Endothelial cell of umbilical vein (primary cell): ENCODE data around the gene TAF12. TPM values are rescaled to one million over a fixed set of nuclear protein-coding genes. Genes with fewer than 3 reads are reported as not detected.
A peak's percentile ranks its signal among the peaks of the same experiment; 100 is the strongest.

Experiments
- BruUV-seq: library from RNA; stranded (reverse); fragments of 400-500 nt; replicated peaks from 2 replicates; lab custom pipeline; 2021; lab: Mats Ljungman, UMichigan
- CTCF ChIA-PET: fragments of 300-600, 350-600 bp; sonication (Branson Sonifier 250); formaldehyde crosslinking; loops from one replicate; lab custom pipeline; 2021; ENCODE audit warnings: antibody characterized with exemption, inconsistent platforms; lab: Charles Lee
- POLR2A ChIA-PET: fragments of 300-600, 350-600 bp; sonication (Branson Sonifier 250); formaldehyde crosslinking; loops from one replicate; lab custom pipeline; 2021; ENCODE audit warnings: antibody characterized with exemption, inconsistent platforms; lab: Charles Lee
- DNase-seq: peaks from one replicate; pipeline ENCODE4 v3.0.0-alpha.2; 2011; ENCODE audit warnings: low read depth, low spot score
- FAIRE-seq: peaks from 2 replicates; lab custom pipeline; 2011; peaks lifted over from hg19 to GRCh38; lab: Jason Lieb, UNC
- H2AFZ ChIP-seq: 2 replicates; pipeline ENCODE4 v1.6.0; 2012; ENCODE audit warnings: low read depth, low read length, control low read depth, inconsistent platforms
- H3K27ac ChIP-seq: 2 replicates; pipeline ENCODE4 v1.5.1; 2011; ENCODE audit warnings: low read depth, mild to moderate bottlenecking, control low read depth, low read length, moderate library complexity; ENCODE audit not compliant: insufficient read depth
- H3K27me3 ChIP-seq, 2 experiments: 2 replicates each; pipeline versions ENCODE4 v1.6.0 to v1.6.1; 2011; ENCODE audit warnings: low read length in 2 of 2, mixed read lengths in 1 of 2; ENCODE audit not compliant: control insufficient read depth in 2 of 2, insufficient read depth in 2 of 2
- H3K36me3 ChIP-seq, 2 experiments: 2 replicates in 1 of 2; 3 replicates in 1 of 2; pipeline ENCODE4 v1.5.1; 2011; ENCODE audit warnings: low read length in 2 of 2, mild to moderate bottlenecking in 1 of 2, moderate library complexity in 1 of 2; ENCODE audit not compliant: control insufficient read depth in 2 of 2, insufficient read depth in 2 of 2; ENCODE audit errors: extremely low read depth in 1 of 2
- H3K4me1 ChIP-seq: 3 replicates; pipeline ENCODE4 v1.5.1; 2011; ENCODE audit warnings: mild to moderate bottlenecking, low read length; ENCODE audit not compliant: control insufficient read depth, insufficient read depth; ENCODE audit errors: extremely low read depth
- H3K4me2 ChIP-seq: 2 replicates; pipeline ENCODE4 v1.6.1; 2011; ENCODE audit warnings: low read length, control low read depth, mixed read lengths; ENCODE audit not compliant: insufficient read depth
- H3K4me3 ChIP-seq, 3 experiments: fragments of 200-600 bp in 1 of 3; sonication (generic), shearing (Covaris generic) in 1 of 3; replicated peaks in 1 of 3; 2 replicates each; pipeline ENCODE4 v1.5.1; 2011 to 2016; ENCODE audit warnings: control low read depth in 3 of 3, low read length in 3 of 3, mild to moderate bottlenecking in 2 of 3, inconsistent platforms in 1 of 3, low read depth in 1 of 3, moderate library complexity in 1 of 3; ENCODE audit not compliant: insufficient read depth in 1 of 3
- H3K79me2 ChIP-seq: 2 replicates; pipeline ENCODE4 v1.6.0; 2012; ENCODE audit warnings: low read length, inconsistent platforms; ENCODE audit not compliant: control insufficient read depth, insufficient read depth
- H3K9ac ChIP-seq: replicated peaks from 2 replicates; pipeline ENCODE3; 2011; ENCODE audit warnings: low read length, control low read depth; ENCODE audit not compliant: insufficient read depth; ENCODE audit errors: extremely low read depth
- H3K9me1 ChIP-seq: replicated peaks from 3 replicates; pipeline ENCODE4 v1.6.0; 2011; ENCODE audit warnings: mild to moderate bottlenecking, low read length; ENCODE audit not compliant: control insufficient read depth, insufficient read depth; ENCODE audit errors: extremely low read depth
- H3K9me3 ChIP-seq: replicated peaks from 2 replicates; pipeline ENCODE4 v1.5.1; 2012; ENCODE audit warnings: low read length, inconsistent platforms; ENCODE audit not compliant: control insufficient read depth, insufficient read depth
- H4K20me1 ChIP-seq: replicated peaks from 2 replicates; pipeline ENCODE3; 2011; ENCODE audit warnings: mild to moderate bottlenecking, low read length; ENCODE audit not compliant: control insufficient read depth, insufficient read depth; ENCODE audit errors: extremely low read depth
- CTCF ChIP-seq, 2 donors: IDR thresholded peaks; 1 replicate in 1 of 2; 2 replicates in 1 of 2; pipeline ENCODE4 v1.5.1; 2011; ENCODE audit warnings: low read length in 2 of 2, mild to moderate bottlenecking in 2 of 2, moderate library complexity in 2 of 2, control low read depth in 1 of 2, inconsistent platforms in 1 of 2, low read depth in 1 of 2; ENCODE audit not compliant: insufficient read depth in 1 of 2; ENCODE audit errors: extremely low read depth in 1 of 2
- EZH2 ChIP-seq: IDR thresholded peaks from 2 replicates; pipeline ENCODE4 v1.6.1; 2012; ENCODE audit warnings: borderline replicate concordance, low read depth, mild to moderate bottlenecking, moderate library complexity, low read length, inconsistent platforms; ENCODE audit not compliant: severe bottlenecking
- FOS ChIP-seq: IDR thresholded peaks from 2 replicates; pipeline ENCODE4 v1.6.1; 2011; ENCODE audit warnings: mild to moderate bottlenecking, low read length, moderate library complexity, borderline replicate concordance; ENCODE audit not compliant: insufficient read depth
- JUN ChIP-seq: IDR thresholded peaks from 2 replicates; pipeline ENCODE4 v1.6.1; 2011; ENCODE audit warnings: borderline replicate concordance, low read depth; ENCODE audit not compliant: insufficient read length, insufficient read depth
- MAX ChIP-seq: IDR thresholded peaks from 2 replicates; pipeline ENCODE4 v1.6.1; 2011; ENCODE audit not compliant: insufficient read depth, insufficient read length
- POLR2A ChIP-seq: IDR thresholded peaks from 2 replicates; pipeline ENCODE4 v1.6.1; 2012; ENCODE audit warnings: low read depth, mild to moderate bottlenecking, control low read depth, low read length
- dilution Hi-C: fragments of 300-500 bp; cut with MboI; formaldehyde crosslinking; loops from one replicate; pipeline ENCODE4 v1.15.0; 2019; ENCODE audit warnings: low sequenced_read_pairs; ENCODE audit not compliant: extremely low pct_ligation_motif_present
- intact Hi-C: fragments of 100-400 bp; cut with micrococcal nuclease; formaldehyde crosslinking; loops from one replicate; pipeline ENCODE4 v1.10.0; 2022
- polyA plus RNA-seq, 4 experiments: library from polyadenylated mRNA; depleted of rRNA in 3 of 4; stranded (reverse) in 3 of 4; unstranded in 1 of 4; fragments of >200 nt; gene quantifications; 2 replicates each; pipeline versions ENCODE4 v1.2.1 to v1.2.3, GENCODE V29; 2011 to 2012; ENCODE audit warnings: missing spikeins in 1 of 4
- total RNA-seq: library from RNA; stranded (reverse); gene quantifications from 2 replicates; pipeline ENCODE4 v1.2.3, GENCODE V29; 2021

TAF12 gene
- total and polyA plus RNA-seq, 2 donors (not counting 3 experiments of a cell fraction or from before 2014, with no cell fraction given) = 17.7 to 18.2 TPM

GRCh38 chr1:28580722-28581530, 61.9 kb downstream of the TAF12 start:
- H4K20me1 ChIP-seq = peaks cover 4% of the 10 kb centered on the region
- H3K4me3 ChIP-seq = peak overlapping the region; percentile 75 to 98 (median 92)
- no peaks in the 10 kb centered on the region for H3K27me3 ChIP-seq
- TSS peak; percentile 61 for BruUV-seq
- DNase-seq (peak; percentile 49), FAIRE-seq (peak; percentile 53)
- H3K36me3 ChIP-seq = peaks cover 18 to 22% of the 10 kb centered on the region in 2 experiments
- peaks cover 31% of the 10 kb centered on the region for H3K4me1 ChIP-seq
- intact Hi-C loops (loop anchor here (1.0 to 2.0 kb wide), 4 partner anchors 28 to 74 kb away; partner anchors contain the start of genes RCC1 and TRNAU1AP), dilution Hi-C loops (no loop called here)
- no peak for TF ChIP-seq EZH2
- no peak for TF ChIP-seq JUN
- TF ChIP-seq FOS = no peak
- TF ChIP-seq CTCF (IDR thresholded peaks at IDR 0.05; ENCODE audit: extremely low read depth in 1 of 2, insufficient read depth in 1 of 2, low read depth in 1 of 2, low read length in 2 of 2) = no peak
- peak; percentile 25 for TF ChIP-seq POLR2A
- TF ChIP-seq MAX = no peak
- H3K79me2 ChIP-seq = peaks cover 32% of the 10 kb centered on the region
- H3K9me3 ChIP-seq = no peaks in the 10 kb centered on the region
- peak overlapping the region; percentile 32 for H3K27ac ChIP-seq
- peak overlapping the region; percentile 82 for H3K9ac ChIP-seq
- peak overlapping the region; percentile 84 for H3K4me2 ChIP-seq
- no peaks in the 10 kb centered on the region for H3K9me1 ChIP-seq
- no peak overlapping the region for H2AFZ ChIP-seq
- CTCF ChIA-PET = interaction anchor here (0.7 to 4.7 kb wide), 14 partner anchors 10 to 333 kb away, joined by 3 to 44 read pairs (median 6); no protein-coding TSS in a partner anchor
- POLR2A ChIA-PET = interaction anchor here (0.5 to 4.3 kb wide), 35 partner anchors 9 to 345 kb away, joined by 3 to 59 read pairs (median 7); partner anchors contain the start of genes ATP5IF1, GMEB1, MED18 and PHACTR4
